ENCODE measurements around the gene MITD1.

GRCh38 chr2:99201959-99202678 is 21.3 kb upstream of the MITD1 start:
- TF ChIP-seq POLR2A (IDR thresholded peaks at IDR 0.05) (no peak), CTCF (IDR thresholded peaks at IDR 0.05) (peak in 1 of 5 experiments; percentile 7), EP300 (IDR thresholded peaks at IDR 0.05) (no peak)

All from tibial nerve (tissue), 4 donors.